Heart left ventricle (tissue), 16 donors: Measurements from ENCODE around the gene CDKN2B. TPM values are rescaled to one million over a fixed set of nuclear protein-coding genes. Genes with fewer than 3 reads are reported as not detected.

Source experiments
- ATAC-seq, 4 donors: fragments of 200-7000 bp; cut with Tn5 transposase; one replicate each; pipeline ENCODE4 v1.9.1; 2020 to 2022; ENCODE audit warnings: moderate library complexity in 4 of 4, mild to moderate bottlenecking in 3 of 4, moderate number of reproducible peaks in 1 of 4
- DNase-seq, 5 donors: peaks; one replicate each; pipeline ENCODE4 v3.0.0-alpha.2; 2020
- H3K27ac ChIP-seq, 12 donors: fragments of 200-600 bp; sonication (generic) in 4 of 12; one replicate each; pipeline versions ENCODE4 v1.5.0 to v1.8.0; 2016 to 2022; ENCODE audit warnings: mild to moderate bottlenecking in 2 of 12
- H3K27me3 ChIP-seq, 9 donors: fragments of 200-600 bp; sonication (generic) in 2 of 9; one replicate each; pipeline versions ENCODE4 v1.5.1 to v1.8.0; 2016 to 2022; ENCODE audit warnings: mild to moderate bottlenecking in 3 of 9
- H3K36me3 ChIP-seq, 9 donors: fragments of 200-600 bp; sonication (generic) in 2 of 9; one replicate each; pipeline versions ENCODE4 v1.5.0 to v1.8.0; 2018 to 2022; ENCODE audit warnings: mild to moderate bottlenecking in 2 of 9
- H3K4me1 ChIP-seq, 12 donors: fragments of 200-600 bp; sonication (generic) in 4 of 12; one replicate each; pipeline versions ENCODE4 v1.5.0 to v1.8.0; 2016 to 2022; ENCODE audit warnings: mild to moderate bottlenecking in 3 of 12
- H3K4me3 ChIP-seq, 12 donors: fragments of 200-600 bp; sonication (generic) in 4 of 12; one replicate each; pipeline versions ENCODE4 v1.5.0 to v1.8.0; 2017 to 2022; ENCODE audit warnings: mild to moderate bottlenecking in 9 of 12, moderate library complexity in 4 of 12
- H3K9me3 ChIP-seq, 12 donors: fragments of 200-600 bp; sonication (generic) in 4 of 12; one replicate each; pipeline versions ENCODE4 v1.5.0 to v1.8.0; 2016 to 2022; ENCODE audit warnings: mild to moderate bottlenecking in 1 of 12
- CTCF ChIP-seq, 12 donors: fragments of 200-600 bp; sonication (generic) in 4 of 12; IDR thresholded peaks; one replicate each; pipeline versions ENCODE4 v1.5.0 to v1.8.0; 2018 to 2022; ENCODE audit warnings: antibody characterized with exemption in 12 of 12, mild to moderate bottlenecking in 5 of 12
- POLR2A ChIP-seq, 2 donors: fragments of 450-650 bp; IDR thresholded peaks; one replicate each; pipeline ENCODE4 v1.6.1; 2017; ENCODE audit warnings: antibody characterized with exemption in 2 of 2, mild to moderate bottlenecking in 2 of 2, moderate library complexity in 2 of 2
- WGBS, 4 donors: extraction: QIAGEN DNeasy Blood & Tissue Kit in 2 of 4; methylation state at CpG; one replicate each; pipeline versions ENCODE4 v1.1.5 to v1.1.7; 2013 to 2018; 5-methylcytosine and 5-hydroxymethylcytosine counted together
- intact Hi-C, 10 donors: fragments of 100-400 bp; cut with DNase I; formaldehyde crosslinking; loops; one replicate each; pipeline versions ENCODE4 v1.11.1 to v1.14.2; 2022
- polyA plus RNA-seq, 2 donors: library from polyadenylated mRNA; stranded (reverse); fragments of 200-250 nt; gene quantifications; one replicate each; pipeline ENCODE4 v1.2.3, GENCODE V29; 2013
- total RNA-seq, 9 donors: library from RNA; depleted of rRNA in 2 of 9; stranded (reverse); fragments of >200 nt in 2 of 9; fragmentation: NEBNext Ultra II Directional in 3 of 9; extraction: Animal tissue kit (Norgen Biotek cat#: 25700) in 3 of 9; gene quantifications; one replicate each; pipeline versions ENCODE4 v1.1.0 to v1.2.4, GENCODE V29; 2016 to 2023
- donor health status: ischemic (EF 13 %, LVEDD 7.1; RV severe dilation, severe dysfunction).
- donor health status: healthy with polysubstance abuse.
- donor health status: DM: no; HTN: yes; CAD: no.
- donor health status: DM: no; HTN: no; CAD: no.
- donor health status: ischemic (EF 25% LVEDD 6.9; RV normal size, moderate dysfunction).
- donor health status: ischemic (EF 25% LVEDD 5.7; RV mildly dilated, moderate dysfunction).
- donor health status: healthy.
- donor health status: DM: yes; HTN: yes; CAD: no.
- donor health status: ischemic (EF 35%, LVEDD 5.7; RV mildly dilated, moderate dysfunction).
- donor health status: nonischemic (EF 11% LVEDD 7.7; RV severe dilation, severe dysfunction).
- donor health status: DM: yes; HTN: yes; CAD: no.
- donor health status: PGD.
- donor health status: ischemic (EF 29% LVEDD 5.4; RV normal size, mild dysfunction).
- donor health status: nonischemic (EF 23%, LVEDD 6.1; RV moderate dilation, normal function).

CDKN2B gene
- total and polyA plus RNA-seq, 11 donors, result 0.88 to 4.8 (median 1.6) TPM

GRCh38 chr9:21996438-21996837, 12.7 kb downstream of the CDKN2B start:
- no peak for DNase-seq
- intact Hi-C loops, result loop anchor here in 2 of 10 donors (10.0 kb wide), 3 partner anchors 58 to 182 kb away; no protein-coding TSS in a partner anchor

GRCh38 chr9:21995666-21996398, 13.3 kb downstream of the CDKN2B start:
- peaks cover 4 to 31% (median 22%) of the 10 kb centered on the region in 9 donors for H3K27me3 ChIP-seq
- peak overlapping the region in 10 of 12 donors; percentile 57 to 98 (median 76) for H3K27ac ChIP-seq
- no peaks in the 10 kb centered on the region for H3K36me3 ChIP-seq
- peak; percentile 35 to 80 (median 70) for ATAC-seq
- H3K4me1 ChIP-seq, result peaks cover 0 to 27% (median 5%) of the 10 kb centered on the region in 12 donors
- no peaks in the 10 kb centered on the region for H3K9me3 ChIP-seq
- H3K4me3 ChIP-seq, result peak overlapping the region; percentile 61 to 95 (median 83)
- WGBS, 4 donors, result 15 to 25% (median 20%) methylated on average over 39 to 54 of the region's 54 CpGs
- TF ChIP-seq CTCF (IDR thresholded peaks at IDR 0.05) (peak in 8 of 12 donors; percentile 10 to 44 (median 19)), POLR2A (IDR thresholded peaks at IDR 0.05) (no peak)
- intact Hi-C loops, result loop anchor here in 2 of 10 donors (10.0 kb wide), 3 partner anchors 59 to 181 kb away; no protein-coding TSS in a partner anchor
- DNase-seq, result peak; percentile 40 to 76 (median 55)

More at GRCh38 chr9:21996438-21996837, 12.7 kb downstream of the CDKN2B start:
- WGBS, 4 donors, result 52 to 81% (median 66%) methylated on average over 9 of the region's 9 CpGs
- Histone ChIP-seq H3K27ac (no peak overlapping the region), H3K4me3 (peak overlapping the region in 2 of 12 donors; percentile 85 to 95), H3K9me3 (no peaks in the 10 kb centered on the region), H3K4me1 (peaks cover 0 to 27% (median 5%) of the 10 kb centered on the region in 12 donors), H3K27me3 (peaks cover 4 to 29% (median 18%) of the 10 kb centered on the region in 9 donors), H3K36me3 (no peaks in the 10 kb centered on the region)
- TF ChIP-seq CTCF (IDR thresholded peaks at IDR 0.05), result no peak
- ATAC-seq, result no peak

- no peaks in the 10 kb centered on the region for H3K9me3 ChIP-seq
- TF ChIP-seq POLR2A (IDR thresholded peaks at IDR 0.05) (no peak), CTCF (IDR thresholded peaks at IDR 0.05) (no peak)
- H3K27ac ChIP-seq, result peak overlapping the region in 11 of 12 donors; percentile 57 to 98 (median 74)
- WGBS, 4 donors, result 0 to 2% (median 1%) methylated on average over 54 to 56 of the region's 56 CpGs
- peak; percentile 72 to 89 (median 77) for DNase-seq
- intact Hi-C loops, result loop anchor here in 2 of 10 donors (10.0 kb wide), 3 partner anchors 60 to 180 kb away; no protein-coding TSS in a partner anchor
- peak overlapping the region; percentile 61 to 95 (median 83) for H3K4me3 ChIP-seq
- peaks cover 6 to 38% (median 27%) of the 10 kb centered on the region in 9 donors for H3K27me3 ChIP-seq
- H3K36me3 ChIP-seq, result no peaks in the 10 kb centered on the region
- H3K4me1 ChIP-seq, result peaks cover 0 to 27% (median 5%) of the 10 kb centered on the region in 12 donors
- peak; percentile 65 to 92 (median 87) for ATAC-seq
Measured at GRCh38 chr9:21995006-21995665, 14.0 kb downstream of the CDKN2B start.
